Adrenal gland (tissue), 12 donors: ENCODE measurements around the gene DOK1. TPM values are rescaled to one million over a fixed set of nuclear protein-coding genes. Genes with fewer than 3 reads are reported as not detected.
"Not testable (repeated sequence)": the region's sequence is repeated elsewhere in the genome, so short reads cannot be mapped to it uniquely, and the experiment has no call there.

ENCODE experiments used
- DNase-seq, 7 donors: peaks; one replicate each; pipeline ENCODE4 v3.0.0-alpha.2; 2019 to 2020
- H3K27ac ChIP-seq, 5 donors: fragments of 200-600 bp; sonication (generic) in 4 of 5; 1 replicate in 3 of 5; 2 replicates in 2 of 5; pipeline versions ENCODE4 v1.5.1 to v1.8.0; 2016 to 2020; ENCODE audit warnings: mild to moderate bottlenecking in 1 of 5
- H3K27me3 ChIP-seq: fragments of 200-600 bp; 2 replicates; pipeline ENCODE4 v1.8.0; 2021
- H3K36me3 ChIP-seq, 2 donors: fragments of 200-600 bp; replicated peaks in 1 of 2; 1 replicate in 1 of 2; 2 replicates in 1 of 2; pipeline versions ENCODE4 v1.5.1 to v1.8.0; 2018 to 2022
- H3K4me1 ChIP-seq, 2 donors: fragments of 200-600 bp; replicated peaks in 1 of 2; 1 replicate in 1 of 2; 2 replicates in 1 of 2; pipeline versions ENCODE4 v1.5.1 to v1.8.0; 2018 to 2021
- H3K4me3 ChIP-seq, 4 donors: fragments of 200-600 bp; sonication (generic) in 3 of 4; one replicate each; pipeline ENCODE4 v1.5.1; 2016 to 2018
- H3K9me3 ChIP-seq, 3 donors: fragments of 200-600 bp; sonication (generic) in 1 of 3; replicated peaks in 1 of 3; 1 replicate in 2 of 3; 2 replicates in 1 of 3; pipeline versions ENCODE4 v1.5.1 to v1.8.0; 2016 to 2021
- POLR2A ChIP-seq, 2 donors: fragments of 450-650 bp; IDR thresholded peaks; one replicate each; pipeline ENCODE4 v1.6.1; 2017; ENCODE audit warnings: antibody characterized with exemption in 2 of 2, mild to moderate bottlenecking in 2 of 2, moderate library complexity in 1 of 2
- WGBS, 4 donors: extraction: QIAGEN DNeasy Blood & Tissue Kit in 2 of 4; methylation state at CpG; one replicate each; pipeline versions ENCODE4 v1.1.5 to v1.1.7; 2013 to 2017; 5-methylcytosine and 5-hydroxymethylcytosine counted together
- intact Hi-C, 2 donors: fragments of 100-400 bp; cut with DNase I; formaldehyde crosslinking; loops; one replicate each; pipeline versions ENCODE4 v1.14.1 to v1.15.0; 2022 to 2023
- polyA plus RNA-seq, 3 donors: library from polyadenylated mRNA; stranded (reverse); fragments of 200-250 nt in 2 of 3; fragments of 350-450 nt in 1 of 3; fragmentation: Illumina TruSeq in 1 of 3; extraction: RNeasy Lipid Tissue Mini Kit (QIAGEN cat#74804) in 1 of 3; gene quantifications; one replicate each; pipeline ENCODE4 v1.2.3, GENCODE V29; 2013 to 2014
- total RNA-seq, 9 donors: library from RNA; depleted of rRNA in 4 of 9; stranded (reverse); fragments of >200 nt in 4 of 9; fragments of 120-200 nt in 1 of 9; fragmentation: NEBNext Ultra II Directional in 1 of 9; extraction: Animal tissue kit (Norgen Biotek cat#: 25700) in 1 of 9; gene quantifications; one replicate each; pipeline versions ENCODE4 v1.1.0 to v1.2.4, GENCODE V29; 2013 to 2023
- TF ChIP-seq, protein P1 (sequence below), 6 experiments: fragments of 450-650 bp in 4 of 6; fragments of 200-600 bp in 2 of 6; sonication (generic) in 1 of 6; IDR thresholded peaks; 1 replicate in 5 of 6; 2 replicates in 1 of 6; pipeline versions ENCODE4 v1.5.1 to v1.8.0; 2016 to 2021; ENCODE audit warnings: antibody characterized with exemption in 6 of 6, mild to moderate bottlenecking in 2 of 6, moderate library complexity in 1 of 6
- donor health status: healthy with polysubstance abuse.
- donor health status: Bipolar disorder and iron deficiency.
- donor health status: DM: yes; HTN: yes; CAD: no.
- donor health status: DM: no; HTN: no; CAD: no.
- donor health status: DM: no; HTN: no; CAD: no.
- donor health status: DM: yes; HTN: yes; CAD: no.

DOK1 gene
- total and polyA plus RNA-seq, 12 donors: 4.0 to 49.6 (median 19.9) TPM

DNA sequence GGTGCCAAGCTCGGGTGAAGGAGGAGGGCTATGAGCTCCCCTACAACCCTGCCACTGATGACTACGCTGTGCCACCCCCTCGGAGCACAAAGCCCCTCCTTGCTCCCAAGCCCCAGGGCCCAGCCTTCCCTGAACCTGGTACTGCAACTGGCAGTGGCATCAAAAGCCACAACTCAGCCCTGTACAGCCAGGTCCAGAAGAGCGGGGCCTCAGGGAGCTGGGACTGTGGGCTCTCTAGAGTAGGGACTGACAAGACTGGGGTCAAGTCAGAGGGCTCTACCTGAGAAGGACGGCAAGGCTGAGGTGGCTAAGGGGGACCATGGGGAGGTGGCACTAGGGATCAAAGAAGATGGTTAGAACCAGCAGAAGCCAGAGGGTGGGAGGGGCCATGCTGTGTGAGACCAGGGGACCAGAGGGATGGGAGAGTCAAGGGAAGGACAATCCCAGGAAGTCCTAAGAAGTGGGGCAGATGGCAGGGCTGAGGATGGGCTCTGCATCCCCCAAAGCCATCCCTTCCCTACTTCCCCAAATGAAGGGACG lies 2.4 kb downstream of the DOK1 start:
- H3K27me3 ChIP-seq: no peaks in the 10 kb centered on the region
- 87 to 94% (median 92%) methylated on average over 4 to 6 of the region's 6 CpGs for WGBS, 4 donors
- H3K4me3 ChIP-seq: no peak overlapping the region
- no peaks in the 10 kb centered on the region for H3K36me3 ChIP-seq
- H3K9me3 ChIP-seq: no peaks in the 10 kb centered on the region
- intact Hi-C loops: no loop called here
- DNase-seq: no peak
- no peak for TF ChIP-seq POLR2A (IDR thresholded peaks at IDR 0.05)
- peaks cover 0 to 23% of the 10 kb centered on the region in 2 donors for H3K4me1 ChIP-seq
- no peak overlapping the region for H3K27ac ChIP-seq

DNA sequence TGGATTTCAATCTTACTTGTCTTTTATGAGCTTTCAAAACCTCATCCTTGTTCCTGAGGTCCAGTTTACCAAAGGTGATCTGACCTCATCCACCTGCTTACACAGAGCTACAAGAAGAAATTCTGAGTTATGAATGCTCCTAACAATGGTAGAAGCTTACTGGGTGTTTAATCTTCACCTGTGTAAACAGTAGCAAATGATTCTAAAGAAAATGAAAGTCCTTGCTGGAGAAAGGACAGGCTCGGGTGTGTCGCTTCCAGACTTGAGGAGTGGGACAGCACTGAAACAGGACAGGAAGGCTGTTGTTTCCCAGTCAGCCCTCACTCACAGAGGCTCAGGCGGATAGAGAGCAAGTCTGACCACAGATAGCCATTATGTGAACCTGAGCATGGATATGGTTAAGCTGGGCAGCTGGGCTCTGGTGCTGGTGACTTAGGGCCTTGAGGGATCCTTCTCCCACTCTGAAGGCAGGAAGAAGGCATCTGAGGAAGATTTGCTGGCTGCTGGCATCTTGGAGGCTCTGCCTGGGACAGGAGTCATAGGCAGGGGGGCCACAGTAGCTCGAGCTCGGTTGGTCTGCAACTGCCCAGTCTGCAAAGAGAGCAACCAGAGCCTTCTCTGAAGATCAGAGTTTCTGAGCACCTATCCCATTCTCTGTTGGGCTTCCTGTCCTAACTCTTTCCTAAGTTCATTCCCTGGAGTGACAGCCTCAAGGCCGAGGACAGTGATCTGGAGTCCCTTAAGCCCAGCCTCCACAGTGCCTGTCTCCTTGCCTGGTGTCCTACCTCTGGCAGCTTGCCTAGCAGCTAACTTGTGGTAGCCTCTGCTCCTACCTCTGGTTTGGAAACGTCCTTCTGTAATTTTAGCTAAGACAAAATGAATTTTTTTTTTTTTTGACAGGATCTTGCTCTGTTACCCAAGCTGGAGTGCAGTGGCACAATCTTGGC lies 4.0 kb downstream of the DOK1 start:
- Histone ChIP-seq H3K27ac (no peak overlapping the region), H3K27me3 (no peaks in the 10 kb centered on the region), H3K4me3 (no peak overlapping the region), H3K9me3 (no peaks in the 10 kb centered on the region), H3K36me3 (no peaks in the 10 kb centered on the region), H3K4me1 (peaks cover 0 to 8% of the 10 kb centered on the region in 2 donors)
- TF ChIP-seq, protein P1, sequence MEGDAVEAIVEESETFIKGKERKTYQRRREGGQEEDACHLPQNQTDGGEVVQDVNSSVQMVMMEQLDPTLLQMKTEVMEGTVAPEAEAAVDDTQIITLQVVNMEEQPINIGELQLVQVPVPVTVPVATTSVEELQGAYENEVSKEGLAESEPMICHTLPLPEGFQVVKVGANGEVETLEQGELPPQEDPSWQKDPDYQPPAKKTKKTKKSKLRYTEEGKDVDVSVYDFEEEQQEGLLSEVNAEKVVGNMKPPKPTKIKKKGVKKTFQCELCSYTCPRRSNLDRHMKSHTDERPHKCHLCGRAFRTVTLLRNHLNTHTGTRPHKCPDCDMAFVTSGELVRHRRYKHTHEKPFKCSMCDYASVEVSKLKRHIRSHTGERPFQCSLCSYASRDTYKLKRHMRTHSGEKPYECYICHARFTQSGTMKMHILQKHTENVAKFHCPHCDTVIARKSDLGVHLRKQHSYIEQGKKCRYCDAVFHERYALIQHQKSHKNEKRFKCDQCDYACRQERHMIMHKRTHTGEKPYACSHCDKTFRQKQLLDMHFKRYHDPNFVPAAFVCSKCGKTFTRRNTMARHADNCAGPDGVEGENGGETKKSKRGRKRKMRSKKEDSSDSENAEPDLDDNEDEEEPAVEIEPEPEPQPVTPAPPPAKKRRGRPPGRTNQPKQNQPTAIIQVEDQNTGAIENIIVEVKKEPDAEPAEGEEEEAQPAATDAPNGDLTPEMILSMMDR (IDR thresholded peaks at IDR 0.05): no peak
- no peak for TF ChIP-seq POLR2A (IDR thresholded peaks at IDR 0.05)
- 60 to 68% (median 66%) methylated on average over 4 to 7 of the region's 7 CpGs for WGBS, 4 donors
- DNase-seq: peak in 3 of 7 donors; percentile 33 to 66 (median 62)
- intact Hi-C loops: no loop called here

DNA sequence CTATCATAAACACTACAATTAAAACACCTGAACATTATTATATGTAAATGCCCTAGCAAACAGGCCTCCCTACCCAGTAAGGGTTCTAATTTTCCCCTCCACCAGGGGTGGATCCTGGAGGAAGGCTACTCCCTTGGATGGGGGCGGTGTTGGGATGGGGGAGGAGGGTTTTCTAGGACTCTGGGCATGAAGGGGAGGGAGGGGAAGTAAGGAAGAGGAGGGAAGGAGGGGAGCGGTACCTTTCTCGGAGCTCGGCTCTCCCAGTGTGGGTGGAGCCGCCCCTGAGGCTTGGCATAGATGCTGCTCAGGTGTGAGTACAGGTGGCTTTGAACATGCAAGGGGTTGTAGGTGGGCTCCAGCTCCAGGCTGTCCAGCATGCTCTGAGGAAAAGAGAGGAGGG lies 5.4 kb downstream of the DOK1 start:
- no peaks in the 10 kb centered on the region for H3K36me3 ChIP-seq
- H3K4me3 ChIP-seq: no peak overlapping the region
- peaks cover 0 to 6% of the 10 kb centered on the region in 2 donors for H3K4me1 ChIP-seq
- TF ChIP-seq, protein P1 (IDR thresholded peaks at IDR 0.05): no peak
- TF ChIP-seq POLR2A (IDR thresholded peaks at IDR 0.05): no peak
- intact Hi-C loops: no loop called here
- no peaks in the 10 kb centered on the region for H3K9me3 ChIP-seq
- no peak overlapping the region for H3K27ac ChIP-seq
- no peak for DNase-seq
- 47 to 64% (median 57%) methylated on average over 5 of the region's 5 CpGs for WGBS, 4 donors
- no peaks in the 10 kb centered on the region for H3K27me3 ChIP-seq

DNA sequence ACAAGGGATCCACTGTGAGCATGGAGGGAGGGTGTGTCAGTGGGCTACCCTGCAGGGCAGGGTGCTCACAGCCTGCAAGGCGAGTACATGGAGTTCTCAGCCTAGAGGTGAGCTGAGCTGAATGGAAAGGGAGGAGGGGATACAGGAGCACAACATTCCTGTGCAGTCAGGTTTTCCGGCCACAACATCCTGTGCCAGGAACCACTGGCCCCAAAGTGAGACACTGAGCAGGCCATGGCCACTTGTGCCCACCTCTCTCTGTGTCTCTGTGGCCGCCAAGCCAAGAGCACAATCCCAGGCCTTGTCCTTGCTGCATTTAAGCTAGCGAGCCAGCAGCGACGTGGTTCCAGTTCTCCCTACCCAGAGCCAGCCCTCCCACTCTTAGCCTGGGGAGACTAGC lies 6.1 kb downstream of the DOK1 start:
- no peak for TF ChIP-seq POLR2A (IDR thresholded peaks at IDR 0.05)
- TF ChIP-seq, protein P1 (IDR thresholded peaks at IDR 0.05): no peak
- DNase-seq: no peak
- no peak overlapping the region for H3K4me3 ChIP-seq
- H3K4me1 ChIP-seq: no peaks in the 10 kb centered on the region
- H3K9me3 ChIP-seq: no peaks in the 10 kb centered on the region
- no peak overlapping the region for H3K27ac ChIP-seq
- 44 to 73% (median 60%) methylated on average over 5 to 6 of the region's 6 CpGs for WGBS, 4 donors
- no peaks in the 10 kb centered on the region for H3K36me3 ChIP-seq
- intact Hi-C loops: no loop called here
- H3K27me3 ChIP-seq: no peaks in the 10 kb centered on the region

DNA sequence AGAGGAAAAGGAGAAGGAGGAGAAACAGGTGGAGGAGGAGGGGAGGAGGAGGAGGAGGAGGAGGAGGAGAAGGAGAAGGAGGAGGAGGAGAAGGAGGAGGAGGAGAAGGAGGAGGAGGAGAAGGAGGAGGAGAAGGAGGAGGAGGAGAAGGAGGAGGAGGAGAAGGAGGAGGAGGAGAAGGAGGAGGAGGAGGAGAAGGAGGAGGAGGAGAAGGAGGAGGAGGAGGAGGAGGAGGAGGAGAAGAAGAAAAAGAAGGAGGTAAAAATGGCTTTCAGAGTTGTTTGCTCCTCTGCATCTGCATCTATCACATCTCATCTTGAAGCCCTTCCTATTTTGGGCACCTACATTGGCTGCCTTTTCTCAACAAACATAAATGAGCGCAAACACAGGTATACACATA lies 6.5 kb downstream of the DOK1 start:
- intact Hi-C loops, H3K4me3 ChIP-seq, H3K9me3 ChIP-seq, DNase-seq, H3K27me3 ChIP-seq, H3K4me1 ChIP-seq, H3K27ac ChIP-seq, H3K36me3 ChIP-seq: not testable (repeated sequence)
- WGBS, 4 donors: 88 to 100% (median 92%) methylated on average over 1 of the region's 1 CpG
